H9 (cell line): ENCODE data around the gene ARF1. TPM values are rescaled to one million over a fixed set of nuclear protein-coding genes. Genes with fewer than 3 reads are reported as not detected.

Experiments
- DNase-seq: peaks from one replicate; pipeline ENCODE4 v3.0.0-alpha.2; 2017
- H2AFZ ChIP-seq: one replicate; pipeline ENCODE4 v1.6.1; 2013; ENCODE audit warnings: mild to moderate bottlenecking, low read length, control low read depth, moderate library complexity
- H2AK5ac ChIP-seq: 2 replicates; pipeline ENCODE4 v1.6.1; 2013; ENCODE audit warnings: low read length, control low read depth, mixed read lengths; ENCODE audit not compliant: insufficient read length
- H2BK120ac ChIP-seq: one replicate; pipeline ENCODE4 v1.6.1; 2013; ENCODE audit warnings: low read depth, mild to moderate bottlenecking, low read length, control low read depth, inconsistent platforms; ENCODE audit not compliant: poor library complexity, severe bottlenecking
- H2BK12ac ChIP-seq: 2 replicates; pipeline ENCODE4 v1.6.1; 2013; ENCODE audit warnings: low read length, control low read depth, mixed read lengths, low read depth; ENCODE audit not compliant: insufficient read length
- H2BK15ac ChIP-seq: 2 replicates; pipeline ENCODE4 v1.6.1; 2013; ENCODE audit warnings: low read depth, low read length, control low read depth
- H2BK20ac ChIP-seq: one replicate; pipeline ENCODE4 v1.6.1; 2013; ENCODE audit warnings: low read depth, mild to moderate bottlenecking, low read length, control low read depth, inconsistent platforms; ENCODE audit not compliant: poor library complexity, severe bottlenecking
- H2BK5ac ChIP-seq: 2 replicates; pipeline ENCODE4 v1.6.1; 2013; ENCODE audit warnings: low read length, control low read depth, mixed read lengths; ENCODE audit not compliant: insufficient read length
- H3K14ac ChIP-seq: 2 replicates; pipeline ENCODE4 v1.6.1; 2013; ENCODE audit warnings: low read length, control low read depth; ENCODE audit not compliant: insufficient read depth
- H3K18ac ChIP-seq: 2 replicates; pipeline ENCODE4 v1.6.1; 2013; ENCODE audit warnings: low read depth, mild to moderate bottlenecking, mixed read lengths, low read length, control low read depth; ENCODE audit not compliant: insufficient read length
- H3K23ac ChIP-seq: 2 replicates; pipeline ENCODE4 v1.6.1; 2013; ENCODE audit warnings: low read length, control low read depth, mixed read lengths, low read depth; ENCODE audit not compliant: insufficient read length
- H3K23me2 ChIP-seq: 2 replicates; pipeline ENCODE4 v1.6.1; 2013; ENCODE audit warnings: low read depth, mild to moderate bottlenecking, mixed read lengths, low read length, control low read depth; ENCODE audit not compliant: insufficient read length, poor library complexity, severe bottlenecking
- H3K27ac ChIP-seq: 2 replicates; pipeline ENCODE4 v1.5.1; 2013; ENCODE audit warnings: low read length, control low read depth, mixed read lengths, low read depth; ENCODE audit not compliant: insufficient read length
- H3K27me3 ChIP-seq: 2 replicates; pipeline ENCODE4 v1.6.1; 2013; ENCODE audit warnings: low read length, control low read depth, inconsistent platforms; ENCODE audit not compliant: insufficient read depth
- H3K4ac ChIP-seq: 2 replicates; pipeline ENCODE4 v1.6.1; 2013; ENCODE audit warnings: low read depth, mild to moderate bottlenecking, control low read depth, inconsistent platforms, low read length, moderate library complexity
- H3K4me1 ChIP-seq: 2 replicates; pipeline ENCODE4 v1.6.1; 2013; ENCODE audit warnings: low read length, control low read depth, inconsistent platforms; ENCODE audit not compliant: insufficient read depth
- H3K4me2 ChIP-seq: 2 replicates; pipeline ENCODE4 v1.6.1; 2013; ENCODE audit warnings: low read length, control low read depth, mixed read lengths; ENCODE audit not compliant: insufficient read length, insufficient read depth
- H3K56ac ChIP-seq: 2 replicates; pipeline ENCODE4 v1.6.1; 2013; ENCODE audit warnings: low read depth, mild to moderate bottlenecking, mixed read lengths, low read length, control low read depth; ENCODE audit not compliant: insufficient read length
- H3K79me1 ChIP-seq: 2 replicates; pipeline ENCODE4 v1.6.1; 2013; ENCODE audit warnings: low read depth, mild to moderate bottlenecking, moderate library complexity, low read length, control low read depth, inconsistent platforms; ENCODE audit not compliant: insufficient read depth, poor library complexity, severe bottlenecking
- H3K79me2 ChIP-seq: 2 replicates; pipeline ENCODE4 v1.6.1; 2013; ENCODE audit warnings: low read length, control low read depth, inconsistent platforms; ENCODE audit not compliant: insufficient read depth
- H3K9ac ChIP-seq: 2 replicates; pipeline ENCODE4 v1.6.1; 2013; ENCODE audit warnings: low read length, control low read depth, mixed read lengths; ENCODE audit not compliant: insufficient read length; ENCODE audit errors: extremely low read depth
- H3K9me3 ChIP-seq: one replicate; pipeline ENCODE4 v1.6.1; 2013; ENCODE audit warnings: low read depth, low read length, inconsistent platforms; ENCODE audit not compliant: control insufficient read depth
- H3T11ph ChIP-seq: one replicate; pipeline ENCODE4 v1.6.1; 2013; ENCODE audit warnings: mild to moderate bottlenecking, low read length, control low read depth, inconsistent platforms
- H4K20me1 ChIP-seq: one replicate; pipeline ENCODE4 v1.6.1; 2013; ENCODE audit not compliant: control insufficient read depth, insufficient read length, insufficient read depth
- H4K5ac ChIP-seq: 2 replicates; pipeline ENCODE4 v1.6.1; 2013; ENCODE audit warnings: low read depth, mild to moderate bottlenecking, mixed read lengths, low read length, control low read depth; ENCODE audit not compliant: insufficient read length
- H4K8ac ChIP-seq: replicated peaks from 2 replicates; pipeline ENCODE4 v1.6.1; 2013; ENCODE audit warnings: low read length, control low read depth, mixed read lengths, low read depth; ENCODE audit not compliant: insufficient read length
- H4K91ac ChIP-seq: 2 replicates; pipeline ENCODE4 v1.6.1; 2013; ENCODE audit warnings: low read depth, mild to moderate bottlenecking, moderate library complexity, mixed read lengths, low read length, control low read depth; ENCODE audit not compliant: insufficient read length
- H3K27ac Mint-ChIP-seq, 3 experiments: 2 replicates in 2 of 3; 3 replicates in 1 of 3; pipeline ENCODE4 v1.8.0; 2020 to 2021; ENCODE audit warnings: mixed read lengths in 3 of 3, mild to moderate bottlenecking in 1 of 3, moderate library complexity in 1 of 3
- H3K27me3 Mint-ChIP-seq: 2 replicates; pipeline ENCODE4 v1.8.0; 2021; ENCODE audit warnings: low read depth, mild to moderate bottlenecking, moderate library complexity, mixed read lengths
- H3K36me3 Mint-ChIP-seq, 3 experiments: 2 replicates in 2 of 3; 3 replicates in 1 of 3; pipeline ENCODE4 v1.8.0; 2020 to 2021; ENCODE audit warnings: low read depth in 3 of 3, mixed read lengths in 3 of 3; ENCODE audit not compliant: insufficient read depth in 1 of 3
- H3K4me1 Mint-ChIP-seq, 2 experiments: 2 replicates each; pipeline ENCODE4 v1.8.0; 2020; ENCODE audit warnings: mixed read lengths in 2 of 2
- H3K4me3 Mint-ChIP-seq, 2 experiments: 2 replicates in 1 of 2; 3 replicates in 1 of 2; pipeline ENCODE4 v1.8.0; 2020 to 2021; ENCODE audit warnings: mild to moderate bottlenecking in 2 of 2, mixed read lengths in 2 of 2, moderate library complexity in 1 of 2
- H3K9me3 Mint-ChIP-seq, 2 experiments: 2 replicates in 1 of 2; 3 replicates in 1 of 2; pipeline ENCODE4 v1.8.0; 2020; ENCODE audit warnings: mild to moderate bottlenecking in 2 of 2, mixed read lengths in 2 of 2, moderate library complexity in 1 of 2
- total RNA-seq: library from RNA; stranded (reverse); gene quantifications from 2 replicates; pipeline ENCODE4 v1.2.1, GENCODE V29; 2021
- TF ChIP-seq, protein P1 (sequence below): fragments of 200-600 bp; sonication (generic); conservative IDR thresholded peaks from 3 replicates; pipeline ENCODE4 v1.8.0; 2021; ENCODE audit warnings: antibody characterized with exemption, mild to moderate bottlenecking

ARF1 gene
- total RNA-seq, 1 experiment from 2014 or later = 258 TPM

DNA sequence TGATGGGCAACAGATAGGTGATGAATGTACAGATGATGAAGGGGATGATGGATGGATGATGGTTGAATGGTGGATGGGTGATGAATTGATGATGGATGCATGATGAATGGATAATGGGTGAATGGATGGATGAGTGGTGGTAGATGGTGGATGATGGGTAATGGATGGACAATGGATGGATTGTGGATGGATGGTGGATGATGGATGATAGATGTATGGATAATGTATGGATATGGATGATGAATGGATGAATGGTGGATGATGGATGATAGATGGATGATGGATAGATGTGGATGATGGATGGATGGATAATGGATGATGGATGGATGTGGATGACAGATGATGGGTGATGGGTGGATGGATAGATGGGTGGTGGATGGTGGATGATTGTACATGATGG, 40.0 kb upstream of the ARF1 start:
- H3K4me2 ChIP-seq = no peak overlapping the region
- H2BK5ac ChIP-seq = no peak overlapping the region
- Mint-ChIP-seq H3K4me1 (peaks cover 2 to 9% of the 10 kb centered on the region in 2 experiments; a peak in 3 of 4 replicates), H3K4me3 (no peak overlapping the region), H3K9me3 (peaks cover 0 to 4% of the 10 kb centered on the region in 2 experiments; a peak in 2 of 5 replicates), H3K36me3 (no peaks in the 10 kb centered on the region; a peak in 1 of 7 replicates), H3K27me3 (peaks cover 22% of the 10 kb centered on the region), H3K27ac (no peak overlapping the region)
- H2BK15ac ChIP-seq = no peak overlapping the region
- H3K18ac ChIP-seq = no peak overlapping the region
- H3K56ac ChIP-seq = no peak overlapping the region
- no peak overlapping the region for H4K8ac ChIP-seq
- H4K5ac ChIP-seq = no peak overlapping the region
- no peak overlapping the region for H2BK20ac ChIP-seq
- H3T11ph ChIP-seq = no peak overlapping the region
- TF ChIP-seq, protein P1, sequence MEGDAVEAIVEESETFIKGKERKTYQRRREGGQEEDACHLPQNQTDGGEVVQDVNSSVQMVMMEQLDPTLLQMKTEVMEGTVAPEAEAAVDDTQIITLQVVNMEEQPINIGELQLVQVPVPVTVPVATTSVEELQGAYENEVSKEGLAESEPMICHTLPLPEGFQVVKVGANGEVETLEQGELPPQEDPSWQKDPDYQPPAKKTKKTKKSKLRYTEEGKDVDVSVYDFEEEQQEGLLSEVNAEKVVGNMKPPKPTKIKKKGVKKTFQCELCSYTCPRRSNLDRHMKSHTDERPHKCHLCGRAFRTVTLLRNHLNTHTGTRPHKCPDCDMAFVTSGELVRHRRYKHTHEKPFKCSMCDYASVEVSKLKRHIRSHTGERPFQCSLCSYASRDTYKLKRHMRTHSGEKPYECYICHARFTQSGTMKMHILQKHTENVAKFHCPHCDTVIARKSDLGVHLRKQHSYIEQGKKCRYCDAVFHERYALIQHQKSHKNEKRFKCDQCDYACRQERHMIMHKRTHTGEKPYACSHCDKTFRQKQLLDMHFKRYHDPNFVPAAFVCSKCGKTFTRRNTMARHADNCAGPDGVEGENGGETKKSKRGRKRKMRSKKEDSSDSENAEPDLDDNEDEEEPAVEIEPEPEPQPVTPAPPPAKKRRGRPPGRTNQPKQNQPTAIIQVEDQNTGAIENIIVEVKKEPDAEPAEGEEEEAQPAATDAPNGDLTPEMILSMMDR = no peak
- no peak for DNase-seq
- no peaks in the 10 kb centered on the region; the same call in 1 of the 2 replicates for H3K4me1 ChIP-seq
- no peak overlapping the region for H3K27ac ChIP-seq
- H4K20me1 ChIP-seq = no peaks in the 10 kb centered on the region
- no peaks in the 10 kb centered on the region for H3K79me1 ChIP-seq
- H3K79me2 ChIP-seq = no peaks in the 10 kb centered on the region
- no peak overlapping the region for H3K4ac ChIP-seq
- H2BK12ac ChIP-seq = no peak overlapping the region
- peaks cover 30% of the 10 kb centered on the region; the same call in 1 of the 2 replicates for H3K27me3 ChIP-seq
- peaks cover 7% of the 10 kb centered on the region for H3K23me2 ChIP-seq
- H3K9ac ChIP-seq = no peak overlapping the region
- no peak overlapping the region for H4K91ac ChIP-seq
- H3K9me3 ChIP-seq = no peaks in the 10 kb centered on the region
- no peak overlapping the region for H3K14ac ChIP-seq
- H2AFZ ChIP-seq = no peak overlapping the region
- no peak overlapping the region for H3K23ac ChIP-seq
- no peak overlapping the region for H2AK5ac ChIP-seq
- H2BK120ac ChIP-seq = no peak overlapping the region
